HUES6 (cell line): Measurements from ENCODE around the gene SCFD2.

Experiments used
- H3K27ac ChIP-seq: 2 replicates; pipeline ENCODE4 v1.7.0; 2013; ENCODE audit warnings: low read depth, mild to moderate bottlenecking, low read length, inconsistent platforms
- H3K27me3 ChIP-seq: 2 replicates; pipeline ENCODE4 v1.6.1; 2013; ENCODE audit warnings: low read length; ENCODE audit not compliant: control insufficient read depth, insufficient read depth
- H3K36me3 ChIP-seq: 2 replicates; pipeline ENCODE4 v1.6.1; 2013; ENCODE audit warnings: low read length; ENCODE audit not compliant: control insufficient read depth, insufficient read depth
- H3K4me1 ChIP-seq: 2 replicates; pipeline ENCODE4 v1.6.1; 2013; ENCODE audit warnings: low read length; ENCODE audit not compliant: control insufficient read depth, insufficient read depth
- H3K4me3 ChIP-seq: 2 replicates; pipeline ENCODE4 v1.5.1; 2013; ENCODE audit warnings: low read depth, low read length
- H3K9ac ChIP-seq: one replicate; pipeline ENCODE4 v1.6.1; 2013; ENCODE audit warnings: mild to moderate bottlenecking, low read length
- H3K9me3 ChIP-seq: 2 replicates; pipeline ENCODE4 v1.6.1; 2013; ENCODE audit warnings: low read depth, low read length; ENCODE audit not compliant: control insufficient read depth, insufficient read depth

SCFD2 gene

DNA sequence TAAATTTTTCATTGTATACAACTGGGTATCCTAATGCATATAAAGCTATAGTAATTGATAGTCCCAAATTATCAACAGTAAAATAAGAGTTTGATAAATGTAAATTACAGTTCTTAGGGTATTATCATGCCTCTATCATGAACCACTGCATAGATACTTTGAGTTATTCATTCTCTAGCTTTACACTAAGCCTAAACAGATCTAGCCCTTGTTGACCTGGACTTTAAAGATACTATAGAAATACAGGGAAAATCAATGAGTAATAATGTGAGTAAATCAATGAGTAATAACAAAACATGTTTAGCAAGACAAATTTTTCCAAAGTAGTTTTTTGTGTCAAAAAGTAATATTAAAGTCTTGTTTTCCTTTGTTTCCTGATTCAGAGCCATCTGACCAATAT, 228.4 kb downstream of the SCFD2 start:
- H3K9me3 ChIP-seq, result peaks cover 4% of the 10 kb centered on the region; the same call in 1 of the 2 replicates
- H3K9ac ChIP-seq, result no peak overlapping the region
- H3K4me3 ChIP-seq, result no peak overlapping the region
- H3K36me3 ChIP-seq, result no peaks in the 10 kb centered on the region
- H3K27me3 ChIP-seq, result no peaks in the 10 kb centered on the region
- no peaks in the 10 kb centered on the region for H3K4me1 ChIP-seq
- H3K27ac ChIP-seq, result no peak overlapping the region

DNA sequence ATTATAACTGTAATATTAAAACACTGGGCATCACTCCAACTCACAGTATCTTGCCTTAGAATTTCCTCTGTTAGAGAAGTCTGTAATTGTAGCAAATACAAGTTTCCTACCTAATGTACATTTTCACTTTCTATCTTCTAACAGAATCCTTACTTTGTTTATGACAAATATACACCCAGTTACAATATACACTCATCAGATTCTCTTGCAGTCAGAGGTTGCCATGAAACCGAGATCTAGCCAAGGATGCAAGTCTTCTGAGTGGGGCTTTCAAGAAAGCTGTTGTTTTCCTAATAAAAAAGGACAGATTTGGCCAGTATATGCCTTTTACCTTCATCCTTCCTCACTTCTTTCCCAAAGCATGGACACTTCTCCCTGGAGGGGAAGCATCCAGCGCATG, 228.9 kb downstream of the SCFD2 start:
- Histone ChIP-seq H3K4me1 (no peaks in the 10 kb centered on the region), H3K27ac (no peak overlapping the region), H3K36me3 (no peaks in the 10 kb centered on the region), H3K27me3 (no peaks in the 10 kb centered on the region), H3K4me3 (no peak overlapping the region), H3K9ac (no peak overlapping the region), H3K9me3 (peaks cover 4% of the 10 kb centered on the region; the same call in 1 of the 2 replicates)

DNA sequence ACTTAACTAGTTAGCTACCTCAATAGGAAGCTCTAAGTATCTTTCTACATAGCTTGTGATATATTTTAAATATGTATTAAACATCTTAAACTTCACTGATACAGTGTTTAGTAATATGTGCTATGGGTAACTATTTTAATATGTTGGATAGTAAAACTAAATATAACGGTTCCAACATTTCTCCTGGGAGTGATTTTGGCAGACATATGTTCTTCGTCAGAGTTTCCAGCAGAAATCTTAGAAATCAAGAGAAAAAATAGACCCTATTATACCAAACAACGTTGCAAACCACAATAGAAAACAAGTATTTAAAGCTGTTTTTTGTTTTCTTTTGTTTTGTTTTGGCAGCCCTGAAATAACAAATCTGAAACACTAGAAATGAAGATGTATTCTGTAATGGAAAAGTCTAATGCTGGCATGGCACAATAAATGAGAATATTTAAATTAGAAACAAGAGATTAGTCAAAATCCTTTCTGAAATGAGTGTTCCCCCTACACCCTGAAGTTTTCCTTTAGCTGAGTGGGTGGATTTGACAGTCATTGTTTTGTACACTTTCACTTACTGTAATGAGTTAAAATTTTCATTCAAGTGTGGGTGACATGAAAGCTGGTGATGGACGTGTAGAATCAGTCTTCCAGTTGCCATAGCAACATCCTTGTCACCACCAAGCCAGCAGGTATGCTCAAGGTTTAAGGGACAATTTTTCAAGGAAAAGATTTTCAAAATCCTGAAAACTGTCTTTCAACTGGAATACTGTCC, 233.5 kb downstream of the SCFD2 start:
- Histone ChIP-seq H3K27me3 (no peaks in the 10 kb centered on the region), H3K36me3 (no peaks in the 10 kb centered on the region), H3K9ac (no peak overlapping the region), H3K9me3 (no peaks in the 10 kb centered on the region), H3K4me1 (no peaks in the 10 kb centered on the region), H3K27ac (no peak overlapping the region), H3K4me3 (no peak overlapping the region)

DNA sequence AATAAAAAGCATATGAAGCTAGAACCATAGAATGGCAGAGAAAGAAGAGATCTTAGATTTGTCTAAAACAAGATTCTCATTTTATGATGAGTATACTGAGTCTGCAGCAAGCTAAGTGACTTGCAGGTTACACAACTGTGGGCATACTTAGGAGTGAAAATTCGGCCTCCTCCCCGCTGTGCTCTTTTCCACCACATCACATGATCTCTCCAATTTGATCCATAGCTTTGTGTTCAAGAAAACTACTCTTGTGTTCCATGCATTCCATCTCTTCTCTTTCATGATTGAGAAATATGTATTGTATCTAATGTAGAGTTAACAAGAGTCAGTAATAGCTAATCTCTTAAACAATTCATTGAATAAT, 234.3 kb downstream of the SCFD2 start:
- no peaks in the 10 kb centered on the region for H3K36me3 ChIP-seq
- H3K9ac ChIP-seq, result no peak overlapping the region
- H3K4me3 ChIP-seq, result no peak overlapping the region
- H3K9me3 ChIP-seq, result no peaks in the 10 kb centered on the region
- H3K4me1 ChIP-seq, result no peaks in the 10 kb centered on the region
- H3K27ac ChIP-seq, result no peak overlapping the region
- no peaks in the 10 kb centered on the region for H3K27me3 ChIP-seq

DNA sequence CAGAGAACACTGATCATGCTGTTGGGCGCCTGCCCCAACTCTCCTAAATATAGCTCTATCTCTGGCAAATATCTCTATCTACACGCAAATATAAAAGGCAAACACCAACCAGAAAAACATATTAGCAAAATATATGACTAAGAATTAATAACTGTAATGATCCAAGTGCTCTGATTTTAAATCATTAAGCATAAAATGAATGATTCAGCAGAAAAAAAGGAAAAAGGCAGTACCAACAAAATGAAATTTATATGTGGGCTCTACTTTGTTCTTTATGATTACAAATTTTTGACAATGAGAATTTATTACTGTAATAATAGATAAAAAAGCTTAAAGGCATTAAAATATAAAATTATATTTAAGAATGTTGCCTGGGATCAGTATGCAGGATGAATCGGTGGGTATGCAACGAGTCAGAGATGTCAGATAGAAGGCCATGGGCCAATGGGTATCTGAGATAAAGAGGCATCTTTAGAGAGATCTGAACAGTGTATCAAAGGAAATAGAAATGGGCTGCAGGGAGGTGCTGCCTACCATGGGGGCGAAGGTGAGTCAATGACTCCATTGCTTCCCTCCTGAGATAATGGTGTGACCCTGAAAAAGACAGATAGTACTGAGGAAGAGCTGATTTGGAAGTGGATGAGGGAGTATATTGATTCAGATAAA, 234.8 kb downstream of the SCFD2 start:
- Histone ChIP-seq H3K27me3 (no peaks in the 10 kb centered on the region), H3K9me3 (no peaks in the 10 kb centered on the region), H3K4me1 (no peaks in the 10 kb centered on the region), H3K27ac (no peak overlapping the region), H3K9ac (no peak overlapping the region), H3K4me3 (no peak overlapping the region), H3K36me3 (no peaks in the 10 kb centered on the region)

DNA sequence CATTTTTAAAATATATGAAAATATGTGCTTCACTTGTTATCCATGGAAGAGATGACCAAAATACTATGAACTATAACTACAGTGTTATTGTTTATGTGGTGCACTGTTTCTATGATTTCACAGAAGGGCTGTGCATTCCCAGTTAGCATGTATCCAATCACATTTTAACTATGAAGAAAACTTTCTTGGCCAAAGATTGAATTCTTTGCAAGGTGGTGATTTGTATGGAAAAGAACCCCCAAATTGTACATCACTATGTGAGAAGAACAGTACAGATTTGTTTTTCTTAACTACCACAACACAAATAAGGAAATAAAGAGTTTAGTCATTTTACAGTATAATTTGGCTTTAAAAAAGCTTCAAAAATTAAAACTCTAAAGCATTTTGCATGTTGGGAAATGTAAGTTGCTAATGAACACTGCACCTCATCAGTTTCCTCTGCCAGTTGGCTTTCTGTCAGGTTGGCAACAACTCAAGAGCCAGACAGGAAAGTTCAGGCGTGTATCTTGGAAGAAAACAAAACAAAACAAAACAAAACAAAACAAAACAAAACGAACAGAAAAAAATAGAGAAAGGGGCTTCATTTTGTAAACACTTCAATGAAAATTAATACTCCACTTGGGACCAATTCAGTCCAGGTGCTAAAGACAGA, 237.0 kb downstream of the SCFD2 start:
- Histone ChIP-seq H3K9me3 (no peaks in the 10 kb centered on the region), H3K27me3 (no peaks in the 10 kb centered on the region), H3K9ac (no peak overlapping the region), H3K27ac (no peak overlapping the region), H3K36me3 (no peaks in the 10 kb centered on the region), H3K4me3 (no peak overlapping the region), H3K4me1 (no peaks in the 10 kb centered on the region)

DNA sequence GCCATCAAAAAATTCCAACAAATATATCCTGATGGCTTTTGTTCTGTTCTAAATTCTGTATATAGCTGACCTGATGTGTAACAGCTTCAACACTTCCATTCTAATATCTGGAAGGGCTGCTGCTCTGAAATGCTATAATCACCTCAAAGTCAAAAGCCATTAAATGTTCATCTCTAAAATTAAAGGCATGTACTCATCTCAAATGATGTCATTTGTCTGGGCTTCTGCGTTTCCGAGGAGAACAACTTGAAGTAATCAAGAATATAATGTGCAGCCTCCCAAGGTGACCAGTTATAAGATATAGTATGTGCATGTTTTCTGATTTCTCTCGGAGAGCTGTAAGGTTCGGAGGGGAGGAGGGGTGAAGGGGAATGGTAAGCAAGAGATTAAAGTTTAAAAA, 237.6 kb downstream of the SCFD2 start:
- Histone ChIP-seq H3K4me3 (no peak overlapping the region), H3K27me3 (no peaks in the 10 kb centered on the region), H3K27ac (no peak overlapping the region), H3K9me3 (no peaks in the 10 kb centered on the region), H3K36me3 (no peaks in the 10 kb centered on the region), H3K9ac (no peak overlapping the region), H3K4me1 (no peaks in the 10 kb centered on the region)

DNA sequence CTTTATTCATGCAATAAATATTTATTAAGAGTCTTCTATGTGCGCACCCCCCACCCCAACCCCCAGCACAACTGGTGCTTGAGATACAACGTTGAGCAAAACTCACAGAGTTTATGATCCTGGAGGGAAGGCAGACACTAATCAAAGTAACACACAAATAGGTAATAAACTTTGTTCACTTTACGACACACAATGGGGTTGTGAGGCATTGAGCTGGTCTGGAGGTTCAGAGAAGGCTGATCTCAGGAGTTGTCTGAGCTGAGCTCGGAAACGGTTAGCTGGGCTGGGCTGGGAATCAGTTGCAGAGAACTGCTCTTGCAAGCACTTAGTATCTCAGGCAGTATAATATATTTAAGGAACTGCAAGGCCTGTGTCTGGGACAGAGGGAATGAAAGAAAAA, 238.5 kb downstream of the SCFD2 start:
- Histone ChIP-seq H3K4me1 (no peaks in the 10 kb centered on the region), H3K36me3 (no peaks in the 10 kb centered on the region), H3K27ac (no peak overlapping the region), H3K9ac (no peak overlapping the region), H3K27me3 (no peaks in the 10 kb centered on the region), H3K4me3 (no peak overlapping the region), H3K9me3 (no peaks in the 10 kb centered on the region)

DNA sequence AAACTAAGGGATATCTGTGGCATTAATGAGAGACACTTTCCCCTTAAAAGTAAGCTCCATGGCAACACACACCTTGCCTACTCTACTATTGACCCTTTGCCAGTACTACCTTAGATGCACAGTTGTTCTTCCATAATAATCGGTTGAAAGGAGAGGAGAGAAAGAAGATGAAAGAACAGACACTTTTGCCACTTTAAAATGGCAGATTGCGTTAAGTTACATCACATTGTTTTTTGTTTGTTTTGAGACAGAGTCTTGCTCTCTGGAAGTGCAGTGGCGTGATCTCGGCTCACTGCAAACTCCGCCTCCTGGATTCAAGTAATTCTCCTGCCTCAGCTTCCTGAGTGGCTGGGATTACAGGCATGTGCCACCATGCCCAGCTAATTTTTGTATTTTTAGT, 239.8 kb downstream of the SCFD2 start:
- no peaks in the 10 kb centered on the region for H3K4me1 ChIP-seq
- H3K27me3 ChIP-seq, result no peaks in the 10 kb centered on the region
- no peaks in the 10 kb centered on the region for H3K36me3 ChIP-seq
- no peak overlapping the region for H3K27ac ChIP-seq
- H3K9ac ChIP-seq, result no peak overlapping the region
- no peak overlapping the region for H3K4me3 ChIP-seq
- H3K9me3 ChIP-seq, result no peaks in the 10 kb centered on the region

DNA sequence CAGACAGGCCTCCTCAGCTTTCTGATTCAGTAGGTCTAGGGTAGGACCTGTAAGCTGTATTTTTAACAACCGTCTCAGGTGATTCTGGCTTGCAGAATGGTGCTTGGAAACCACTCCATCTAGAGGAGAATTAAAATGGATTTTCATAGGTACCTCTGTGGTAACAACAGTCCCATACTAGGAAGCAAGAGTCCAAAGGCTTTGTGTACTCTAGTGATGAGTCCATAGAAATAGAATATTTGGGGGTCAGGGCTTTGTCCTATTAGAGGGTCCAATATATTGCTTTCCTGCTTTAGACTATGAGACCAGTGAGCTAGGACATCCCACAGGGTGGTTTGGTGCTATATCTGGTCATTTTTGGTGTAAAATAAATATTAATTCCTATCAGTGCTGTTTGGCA, 242.0 kb downstream of the SCFD2 start:
- Histone ChIP-seq H3K9me3 (no peaks in the 10 kb centered on the region), H3K36me3 (no peaks in the 10 kb centered on the region), H3K27me3 (no peaks in the 10 kb centered on the region), H3K9ac (no peak overlapping the region), H3K4me3 (no peak overlapping the region), H3K4me1 (peaks cover 7% of the 10 kb centered on the region; the same call in 1 of the 2 replicates), H3K27ac (no peak overlapping the region)

DNA sequence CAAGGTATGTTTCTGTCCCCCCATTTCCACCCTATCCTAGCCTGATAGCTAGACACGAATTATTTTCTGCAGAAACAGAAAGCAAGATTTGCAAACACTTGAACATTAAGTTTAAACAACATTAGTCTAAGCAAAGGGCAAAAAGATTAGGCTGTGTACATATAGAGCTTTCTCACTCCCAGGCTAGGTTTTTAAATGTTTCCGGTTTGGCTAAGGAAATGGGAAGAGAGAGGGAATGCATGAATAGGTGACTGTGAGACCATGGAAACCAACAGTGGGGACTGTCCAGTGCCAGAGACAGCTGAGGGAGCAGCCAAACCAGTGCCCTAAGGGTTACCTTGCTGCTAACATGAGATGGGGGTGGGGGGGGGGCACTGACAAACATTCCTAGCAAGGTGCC, 242.7 kb downstream of the SCFD2 start:
- Histone ChIP-seq H3K9ac (no peak overlapping the region), H3K4me3 (no peak overlapping the region)

More for the DNA sequence above, 242.7 kb downstream of the SCFD2 start:
- H3K9me3 ChIP-seq, result no peaks in the 10 kb centered on the region
- H3K36me3 ChIP-seq, result no peaks in the 10 kb centered on the region
- H3K4me1 ChIP-seq, result peaks cover 7% of the 10 kb centered on the region; the same call in 1 of the 2 replicates
- no peaks in the 10 kb centered on the region for H3K27me3 ChIP-seq
- no peak overlapping the region for H3K27ac ChIP-seq
